H9 (cell line): Measurements from ENCODE around the gene GNRHR. TPM values are rescaled to one million over a fixed set of nuclear protein-coding genes. Genes with fewer than 3 reads are reported as not detected.

Experiments
- DNase-seq: peaks from one replicate; pipeline ENCODE4 v3.0.0-alpha.2; 2017
- H2AFZ ChIP-seq: one replicate; pipeline ENCODE4 v1.6.1; 2013; ENCODE audit warnings: mild to moderate bottlenecking, low read length, control low read depth, moderate library complexity
- H2AK5ac ChIP-seq: 2 replicates; pipeline ENCODE4 v1.6.1; 2013; ENCODE audit warnings: low read length, control low read depth, mixed read lengths; ENCODE audit not compliant: insufficient read length
- H2BK120ac ChIP-seq: one replicate; pipeline ENCODE4 v1.6.1; 2013; ENCODE audit warnings: low read depth, mild to moderate bottlenecking, low read length, control low read depth, inconsistent platforms; ENCODE audit not compliant: poor library complexity, severe bottlenecking
- H2BK12ac ChIP-seq: 2 replicates; pipeline ENCODE4 v1.6.1; 2013; ENCODE audit warnings: low read length, control low read depth, mixed read lengths, low read depth; ENCODE audit not compliant: insufficient read length
- H2BK15ac ChIP-seq: 2 replicates; pipeline ENCODE4 v1.6.1; 2013; ENCODE audit warnings: low read depth, low read length, control low read depth
- H2BK20ac ChIP-seq: one replicate; pipeline ENCODE4 v1.6.1; 2013; ENCODE audit warnings: low read depth, mild to moderate bottlenecking, low read length, control low read depth, inconsistent platforms; ENCODE audit not compliant: poor library complexity, severe bottlenecking
- H2BK5ac ChIP-seq: 2 replicates; pipeline ENCODE4 v1.6.1; 2013; ENCODE audit warnings: low read length, control low read depth, mixed read lengths; ENCODE audit not compliant: insufficient read length
- H3K14ac ChIP-seq: 2 replicates; pipeline ENCODE4 v1.6.1; 2013; ENCODE audit warnings: low read length, control low read depth; ENCODE audit not compliant: insufficient read depth
- H3K18ac ChIP-seq: 2 replicates; pipeline ENCODE4 v1.6.1; 2013; ENCODE audit warnings: low read depth, mild to moderate bottlenecking, mixed read lengths, low read length, control low read depth; ENCODE audit not compliant: insufficient read length
- H3K23ac ChIP-seq: 2 replicates; pipeline ENCODE4 v1.6.1; 2013; ENCODE audit warnings: low read length, control low read depth, mixed read lengths, low read depth; ENCODE audit not compliant: insufficient read length
- H3K23me2 ChIP-seq: 2 replicates; pipeline ENCODE4 v1.6.1; 2013; ENCODE audit warnings: low read depth, mild to moderate bottlenecking, mixed read lengths, low read length, control low read depth; ENCODE audit not compliant: insufficient read length, poor library complexity, severe bottlenecking
- H3K27ac ChIP-seq: 2 replicates; pipeline ENCODE4 v1.5.1; 2013; ENCODE audit warnings: low read length, control low read depth, mixed read lengths, low read depth; ENCODE audit not compliant: insufficient read length
- H3K27me3 ChIP-seq: 2 replicates; pipeline ENCODE4 v1.6.1; 2013; ENCODE audit warnings: low read length, control low read depth, inconsistent platforms; ENCODE audit not compliant: insufficient read depth
- H3K4ac ChIP-seq: 2 replicates; pipeline ENCODE4 v1.6.1; 2013; ENCODE audit warnings: low read depth, mild to moderate bottlenecking, control low read depth, inconsistent platforms, low read length, moderate library complexity
- H3K4me1 ChIP-seq: 2 replicates; pipeline ENCODE4 v1.6.1; 2013; ENCODE audit warnings: low read length, control low read depth, inconsistent platforms; ENCODE audit not compliant: insufficient read depth
- H3K4me2 ChIP-seq: 2 replicates; pipeline ENCODE4 v1.6.1; 2013; ENCODE audit warnings: low read length, control low read depth, mixed read lengths; ENCODE audit not compliant: insufficient read length, insufficient read depth
- H3K56ac ChIP-seq: 2 replicates; pipeline ENCODE4 v1.6.1; 2013; ENCODE audit warnings: low read depth, mild to moderate bottlenecking, mixed read lengths, low read length, control low read depth; ENCODE audit not compliant: insufficient read length
- H3K79me1 ChIP-seq: 2 replicates; pipeline ENCODE4 v1.6.1; 2013; ENCODE audit warnings: low read depth, mild to moderate bottlenecking, moderate library complexity, low read length, control low read depth, inconsistent platforms; ENCODE audit not compliant: insufficient read depth, poor library complexity, severe bottlenecking
- H3K79me2 ChIP-seq: 2 replicates; pipeline ENCODE4 v1.6.1; 2013; ENCODE audit warnings: low read length, control low read depth, inconsistent platforms; ENCODE audit not compliant: insufficient read depth
- H3K9ac ChIP-seq: 2 replicates; pipeline ENCODE4 v1.6.1; 2013; ENCODE audit warnings: low read length, control low read depth, mixed read lengths; ENCODE audit not compliant: insufficient read length; ENCODE audit errors: extremely low read depth
- H3K9me3 ChIP-seq: one replicate; pipeline ENCODE4 v1.6.1; 2013; ENCODE audit warnings: low read depth, low read length, inconsistent platforms; ENCODE audit not compliant: control insufficient read depth
- H3T11ph ChIP-seq: one replicate; pipeline ENCODE4 v1.6.1; 2013; ENCODE audit warnings: mild to moderate bottlenecking, low read length, control low read depth, inconsistent platforms
- H4K20me1 ChIP-seq: one replicate; pipeline ENCODE4 v1.6.1; 2013; ENCODE audit not compliant: control insufficient read depth, insufficient read length, insufficient read depth
- H4K5ac ChIP-seq: 2 replicates; pipeline ENCODE4 v1.6.1; 2013; ENCODE audit warnings: low read depth, mild to moderate bottlenecking, mixed read lengths, low read length, control low read depth; ENCODE audit not compliant: insufficient read length
- H4K8ac ChIP-seq: replicated peaks from 2 replicates; pipeline ENCODE4 v1.6.1; 2013; ENCODE audit warnings: low read length, control low read depth, mixed read lengths, low read depth; ENCODE audit not compliant: insufficient read length
- H4K91ac ChIP-seq: 2 replicates; pipeline ENCODE4 v1.6.1; 2013; ENCODE audit warnings: low read depth, mild to moderate bottlenecking, moderate library complexity, mixed read lengths, low read length, control low read depth; ENCODE audit not compliant: insufficient read length
- H3K27ac Mint-ChIP-seq, 3 experiments: 2 replicates in 2 of 3; 3 replicates in 1 of 3; pipeline ENCODE4 v1.8.0; 2020 to 2021; ENCODE audit warnings: mixed read lengths in 3 of 3, mild to moderate bottlenecking in 1 of 3, moderate library complexity in 1 of 3
- H3K27me3 Mint-ChIP-seq: 2 replicates; pipeline ENCODE4 v1.8.0; 2021; ENCODE audit warnings: low read depth, mild to moderate bottlenecking, moderate library complexity, mixed read lengths
- H3K36me3 Mint-ChIP-seq, 3 experiments: 2 replicates in 2 of 3; 3 replicates in 1 of 3; pipeline ENCODE4 v1.8.0; 2020 to 2021; ENCODE audit warnings: low read depth in 3 of 3, mixed read lengths in 3 of 3; ENCODE audit not compliant: insufficient read depth in 1 of 3
- H3K4me1 Mint-ChIP-seq, 2 experiments: 2 replicates each; pipeline ENCODE4 v1.8.0; 2020; ENCODE audit warnings: mixed read lengths in 2 of 2
- H3K4me3 Mint-ChIP-seq, 2 experiments: 2 replicates in 1 of 2; 3 replicates in 1 of 2; pipeline ENCODE4 v1.8.0; 2020 to 2021; ENCODE audit warnings: mild to moderate bottlenecking in 2 of 2, mixed read lengths in 2 of 2, moderate library complexity in 1 of 2
- H3K9me3 Mint-ChIP-seq, 2 experiments: 2 replicates in 1 of 2; 3 replicates in 1 of 2; pipeline ENCODE4 v1.8.0; 2020; ENCODE audit warnings: mild to moderate bottlenecking in 2 of 2, mixed read lengths in 2 of 2, moderate library complexity in 1 of 2
- WGBS: extraction: QIAGEN DNeasy Blood & Tissue Kit; methylation state at CpG from one replicate; pipeline ENCODE4 v1.1.7; 2013; ENCODE audit warnings: missing lambda C conversion rate, low lambda C conversion rate, mixed read lengths; ENCODE audit not compliant: insufficient read length; ENCODE audit errors: extremely low coverage; 5-methylcytosine and 5-hydroxymethylcytosine counted together
- total RNA-seq: library from RNA; stranded (reverse); gene quantifications from 2 replicates; pipeline ENCODE4 v1.2.1, GENCODE V29; 2021
- TF ChIP-seq, protein P1 (sequence below): fragments of 200-600 bp; sonication (generic); conservative IDR thresholded peaks from 3 replicates; pipeline ENCODE4 v1.8.0; 2021; ENCODE audit warnings: antibody characterized with exemption, mild to moderate bottlenecking

The GNRHR gene
- total RNA-seq, 1 experiment from 2014 or later, result not detected

DNA sequence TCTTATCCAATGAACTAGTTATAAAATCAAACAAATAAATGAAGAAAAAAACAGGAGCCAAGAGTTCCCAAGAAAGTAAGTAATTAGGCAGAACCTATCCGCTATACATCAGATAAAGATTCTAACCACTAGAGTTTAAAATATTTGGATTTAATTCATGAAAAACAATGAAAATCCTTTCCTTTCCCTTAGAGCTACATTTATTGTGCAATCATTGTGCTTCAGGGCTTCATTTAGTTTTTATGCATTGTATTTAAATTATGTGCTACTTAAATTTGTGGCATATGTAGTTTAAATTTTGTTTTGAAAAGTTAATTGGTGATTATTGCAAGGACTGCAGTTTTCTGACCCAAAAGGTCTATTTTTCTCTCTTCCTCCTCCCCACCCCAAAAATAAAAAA lies 17.9 kb downstream of the GNRHR start:
- H3K9ac ChIP-seq, result no peak overlapping the region
- no peak overlapping the region for H2AFZ ChIP-seq
- Mint-ChIP-seq H3K4me1 (no peaks in the 10 kb centered on the region), H3K36me3 (peaks cover 0 to 4% (median 1%) of the 10 kb centered on the region in 3 experiments; a peak in 1 of 7 replicates), H3K27me3 (no peaks in the 10 kb centered on the region; the same call in 1 of the 2 replicates), H3K27ac (no peak overlapping the region), H3K9me3 (peaks cover 0 to 2% of the 10 kb centered on the region in 2 experiments; a peak in 2 of 5 replicates), H3K4me3 (no peak overlapping the region)
- no peak overlapping the region for H3K14ac ChIP-seq
- no peaks in the 10 kb centered on the region for H3K4me1 ChIP-seq
- H4K20me1 ChIP-seq, result no peaks in the 10 kb centered on the region
- no peak overlapping the region for H2BK15ac ChIP-seq
- H2BK120ac ChIP-seq, result no peak overlapping the region
- H3K9me3 ChIP-seq, result no peaks in the 10 kb centered on the region
- H4K8ac ChIP-seq, result no peak overlapping the region
- no peaks in the 10 kb centered on the region for H3K79me2 ChIP-seq
- H4K5ac ChIP-seq, result no peak overlapping the region
- H3K23me2 ChIP-seq, result no peaks in the 10 kb centered on the region
- H4K91ac ChIP-seq, result no peak overlapping the region
- no peak overlapping the region for H3K56ac ChIP-seq
- no peak overlapping the region for H3K23ac ChIP-seq
- H2BK20ac ChIP-seq, result no peak overlapping the region
- H2AK5ac ChIP-seq, result no peak overlapping the region
- no peak overlapping the region for H3K4ac ChIP-seq
- TF ChIP-seq, protein P1, sequence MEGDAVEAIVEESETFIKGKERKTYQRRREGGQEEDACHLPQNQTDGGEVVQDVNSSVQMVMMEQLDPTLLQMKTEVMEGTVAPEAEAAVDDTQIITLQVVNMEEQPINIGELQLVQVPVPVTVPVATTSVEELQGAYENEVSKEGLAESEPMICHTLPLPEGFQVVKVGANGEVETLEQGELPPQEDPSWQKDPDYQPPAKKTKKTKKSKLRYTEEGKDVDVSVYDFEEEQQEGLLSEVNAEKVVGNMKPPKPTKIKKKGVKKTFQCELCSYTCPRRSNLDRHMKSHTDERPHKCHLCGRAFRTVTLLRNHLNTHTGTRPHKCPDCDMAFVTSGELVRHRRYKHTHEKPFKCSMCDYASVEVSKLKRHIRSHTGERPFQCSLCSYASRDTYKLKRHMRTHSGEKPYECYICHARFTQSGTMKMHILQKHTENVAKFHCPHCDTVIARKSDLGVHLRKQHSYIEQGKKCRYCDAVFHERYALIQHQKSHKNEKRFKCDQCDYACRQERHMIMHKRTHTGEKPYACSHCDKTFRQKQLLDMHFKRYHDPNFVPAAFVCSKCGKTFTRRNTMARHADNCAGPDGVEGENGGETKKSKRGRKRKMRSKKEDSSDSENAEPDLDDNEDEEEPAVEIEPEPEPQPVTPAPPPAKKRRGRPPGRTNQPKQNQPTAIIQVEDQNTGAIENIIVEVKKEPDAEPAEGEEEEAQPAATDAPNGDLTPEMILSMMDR, result no peak
- no peak overlapping the region for H2BK5ac ChIP-seq
- H3K4me2 ChIP-seq, result no peak overlapping the region
- no peaks in the 10 kb centered on the region for H3K27me3 ChIP-seq
- H3K79me1 ChIP-seq, result no peaks in the 10 kb centered on the region
- H3T11ph ChIP-seq, result no peak overlapping the region
- no peak overlapping the region for H3K18ac ChIP-seq
- no peak overlapping the region for H2BK12ac ChIP-seq
- DNase-seq, result no peak
- no peak overlapping the region for H3K27ac ChIP-seq
- WGBS, result no CpG with 5 or more reads among the region's 1 CpG
